ENCODE measurements around the gene GATA2.

DNA sequence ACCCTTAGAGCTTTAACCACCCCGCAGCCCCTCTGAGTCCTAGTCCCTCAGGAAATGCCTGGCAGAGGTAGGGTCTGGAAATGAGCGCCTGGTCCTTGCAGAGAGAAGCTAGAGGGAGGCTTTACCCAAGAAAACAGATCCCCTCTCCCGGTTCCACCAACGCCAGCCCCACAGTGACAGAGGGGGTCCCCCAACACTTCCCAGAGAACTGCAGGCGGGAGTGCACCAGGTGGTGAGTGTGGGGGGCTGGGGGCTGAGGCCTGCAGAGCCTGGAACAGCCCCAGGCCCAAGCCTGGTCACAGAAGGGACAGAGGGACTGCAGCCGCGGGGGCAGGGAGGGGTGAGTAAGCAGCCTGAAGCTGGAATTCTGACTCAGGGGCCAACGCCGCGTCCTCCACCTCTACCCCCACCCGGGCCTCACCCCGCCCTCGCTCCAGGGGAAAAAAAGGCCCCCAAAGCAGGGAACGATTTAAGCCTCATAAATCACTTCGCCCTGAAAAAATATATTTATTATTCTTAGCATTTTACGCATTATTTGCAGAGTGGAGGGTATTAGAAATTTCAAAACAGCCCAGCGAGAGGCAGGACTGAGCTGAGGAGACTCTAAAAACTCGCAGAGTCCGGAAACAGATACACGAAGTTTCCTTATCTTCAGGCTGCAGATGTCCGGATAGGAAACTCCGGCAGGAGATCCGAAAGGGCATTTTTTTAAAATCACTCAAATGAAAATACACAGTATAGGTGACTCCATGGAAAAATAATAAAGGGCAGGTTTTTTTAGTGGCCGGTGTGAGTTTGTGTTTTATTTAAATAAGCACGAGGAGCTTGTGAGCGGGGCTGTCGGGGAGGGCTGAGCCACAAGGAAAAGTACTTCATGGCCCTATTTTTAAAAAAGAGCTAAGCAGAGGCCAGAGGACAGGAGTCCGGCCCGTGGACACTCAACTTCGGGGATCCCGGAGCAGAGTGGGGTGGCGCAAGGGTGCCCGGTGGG, 10.0 kb downstream of the GATA2 start:
- TF ChIP-seq POLR2A (IDR thresholded peaks at IDR 0.05), result no peak
- TF ChIP-seq, protein P1, sequence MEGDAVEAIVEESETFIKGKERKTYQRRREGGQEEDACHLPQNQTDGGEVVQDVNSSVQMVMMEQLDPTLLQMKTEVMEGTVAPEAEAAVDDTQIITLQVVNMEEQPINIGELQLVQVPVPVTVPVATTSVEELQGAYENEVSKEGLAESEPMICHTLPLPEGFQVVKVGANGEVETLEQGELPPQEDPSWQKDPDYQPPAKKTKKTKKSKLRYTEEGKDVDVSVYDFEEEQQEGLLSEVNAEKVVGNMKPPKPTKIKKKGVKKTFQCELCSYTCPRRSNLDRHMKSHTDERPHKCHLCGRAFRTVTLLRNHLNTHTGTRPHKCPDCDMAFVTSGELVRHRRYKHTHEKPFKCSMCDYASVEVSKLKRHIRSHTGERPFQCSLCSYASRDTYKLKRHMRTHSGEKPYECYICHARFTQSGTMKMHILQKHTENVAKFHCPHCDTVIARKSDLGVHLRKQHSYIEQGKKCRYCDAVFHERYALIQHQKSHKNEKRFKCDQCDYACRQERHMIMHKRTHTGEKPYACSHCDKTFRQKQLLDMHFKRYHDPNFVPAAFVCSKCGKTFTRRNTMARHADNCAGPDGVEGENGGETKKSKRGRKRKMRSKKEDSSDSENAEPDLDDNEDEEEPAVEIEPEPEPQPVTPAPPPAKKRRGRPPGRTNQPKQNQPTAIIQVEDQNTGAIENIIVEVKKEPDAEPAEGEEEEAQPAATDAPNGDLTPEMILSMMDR (IDR thresholded peaks at IDR 0.05), result no peak
- peak in 1 of 2 donors; percentile 75 for TF ChIP-seq EP300 (IDR thresholded peaks at IDR 0.05)

Data from tibial nerve (tissue), 4 donors.